WI38 (cell line): Measurements from ENCODE around the gene RTN4RL1.
"Not testable (repeated sequence)": the region's sequence is repeated elsewhere in the genome, so short reads cannot be mapped to it uniquely, and the experiment has no call there.

ENCODE experiments used
- H3K4me3 ChIP-seq: 2 replicates; pipeline ENCODE4 v1.5.1; 2011; ENCODE audit warnings: low read depth, mild to moderate bottlenecking, control low read depth, low read length
- TF ChIP-seq, protein P1 (sequence below): IDR thresholded peaks from 2 replicates; pipeline ENCODE4 v1.5.1; 2012; ENCODE audit warnings: low read depth, mild to moderate bottlenecking, control low read depth, low read length

The RTN4RL1 gene

DNA sequence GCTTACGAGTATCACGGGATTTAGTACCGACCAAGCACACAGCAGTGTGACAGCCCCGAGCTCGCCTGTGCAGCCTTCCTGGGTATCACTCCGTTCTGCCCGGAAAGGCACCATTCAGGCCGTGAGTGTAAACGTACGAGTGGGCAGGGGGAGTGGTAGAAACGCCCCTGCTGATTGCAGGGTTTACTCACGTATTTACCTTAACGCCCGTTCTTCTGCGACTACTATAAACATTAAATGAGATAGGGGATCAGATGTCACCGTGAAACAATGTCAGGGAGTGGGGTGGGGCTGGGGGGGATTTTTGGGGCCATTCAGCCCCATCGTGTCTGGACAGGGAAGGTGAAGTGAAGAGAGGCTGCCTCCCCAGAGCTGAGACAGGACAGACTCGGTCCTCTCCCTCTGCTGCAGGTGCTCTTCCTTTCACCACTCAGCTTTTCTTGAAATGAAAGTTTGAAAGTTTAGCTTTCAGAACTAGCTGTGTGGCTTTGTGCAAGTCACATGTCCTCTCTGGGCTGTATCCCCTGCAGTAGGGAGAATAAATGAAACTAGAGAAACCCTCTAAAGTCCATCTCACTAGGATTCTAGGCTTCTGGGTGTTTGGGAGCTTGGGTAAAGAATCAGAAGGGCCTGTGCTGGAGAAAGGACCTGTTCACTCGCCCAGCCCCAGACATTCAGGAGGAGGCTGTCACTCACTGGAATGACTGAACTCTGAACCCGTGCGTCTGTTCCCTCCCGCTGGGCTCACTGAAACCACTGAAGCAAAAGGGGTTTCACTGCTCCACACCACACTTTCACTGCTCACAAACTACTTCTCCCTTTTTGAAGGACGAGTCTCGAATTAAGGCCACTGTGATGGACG lies 128.7 kb downstream of the RTN4RL1 start:
- TF ChIP-seq, protein P1, sequence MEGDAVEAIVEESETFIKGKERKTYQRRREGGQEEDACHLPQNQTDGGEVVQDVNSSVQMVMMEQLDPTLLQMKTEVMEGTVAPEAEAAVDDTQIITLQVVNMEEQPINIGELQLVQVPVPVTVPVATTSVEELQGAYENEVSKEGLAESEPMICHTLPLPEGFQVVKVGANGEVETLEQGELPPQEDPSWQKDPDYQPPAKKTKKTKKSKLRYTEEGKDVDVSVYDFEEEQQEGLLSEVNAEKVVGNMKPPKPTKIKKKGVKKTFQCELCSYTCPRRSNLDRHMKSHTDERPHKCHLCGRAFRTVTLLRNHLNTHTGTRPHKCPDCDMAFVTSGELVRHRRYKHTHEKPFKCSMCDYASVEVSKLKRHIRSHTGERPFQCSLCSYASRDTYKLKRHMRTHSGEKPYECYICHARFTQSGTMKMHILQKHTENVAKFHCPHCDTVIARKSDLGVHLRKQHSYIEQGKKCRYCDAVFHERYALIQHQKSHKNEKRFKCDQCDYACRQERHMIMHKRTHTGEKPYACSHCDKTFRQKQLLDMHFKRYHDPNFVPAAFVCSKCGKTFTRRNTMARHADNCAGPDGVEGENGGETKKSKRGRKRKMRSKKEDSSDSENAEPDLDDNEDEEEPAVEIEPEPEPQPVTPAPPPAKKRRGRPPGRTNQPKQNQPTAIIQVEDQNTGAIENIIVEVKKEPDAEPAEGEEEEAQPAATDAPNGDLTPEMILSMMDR: no peak
- H3K4me3 ChIP-seq: no peak overlapping the region

DNA sequence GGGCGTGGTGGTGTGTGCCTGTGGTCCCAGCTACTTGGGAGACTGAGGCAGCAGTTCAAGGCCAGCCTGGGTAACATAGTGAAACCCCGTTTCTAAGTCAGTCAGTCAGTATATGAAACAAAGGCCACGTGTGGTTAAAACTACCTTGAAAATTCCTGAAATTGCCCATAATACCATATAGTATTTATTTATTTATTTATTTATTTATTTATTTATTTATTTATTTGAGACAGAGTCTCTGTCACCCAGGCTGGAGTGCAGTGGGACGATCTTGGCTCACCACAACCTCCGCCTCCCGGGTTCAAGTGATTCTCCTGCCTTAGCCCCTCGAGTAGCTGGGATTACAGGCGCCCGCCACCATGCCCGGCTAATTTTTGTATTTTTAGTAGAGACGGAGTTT lies 129.7 kb downstream of the RTN4RL1 start:
- H3K4me3 ChIP-seq: not testable (repeated sequence)

DNA sequence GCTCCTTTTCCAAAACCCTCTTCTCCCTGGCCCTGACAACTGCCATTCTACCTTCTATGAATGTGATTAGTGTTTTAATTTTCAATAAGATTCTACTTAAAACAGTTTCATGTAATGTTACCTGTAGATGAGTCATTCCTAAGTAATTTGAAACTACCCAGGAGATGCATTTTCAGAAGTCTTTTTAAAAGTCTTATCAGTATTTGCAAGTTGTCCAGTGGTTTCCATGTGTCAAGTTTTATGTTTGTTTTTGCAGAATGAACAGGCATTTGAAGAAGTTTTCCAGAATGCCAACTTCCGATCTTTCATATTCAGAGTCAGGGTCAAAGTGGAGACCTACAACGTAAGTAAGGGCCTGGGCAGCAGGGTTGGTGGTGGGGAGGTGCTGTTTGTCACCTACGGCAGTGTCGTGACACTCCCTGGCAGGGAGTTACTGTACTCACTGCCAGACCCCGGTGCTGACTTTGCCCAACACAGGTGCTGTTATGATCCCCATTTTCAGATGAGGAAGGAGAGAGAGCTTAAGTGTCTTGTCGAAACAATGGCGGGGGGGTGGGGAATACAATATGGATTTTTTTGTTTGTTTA lies 130.3 kb downstream of the RTN4RL1 start:
- TF ChIP-seq, protein P1: no peak
- H3K4me3 ChIP-seq: no peak overlapping the region

DNA sequence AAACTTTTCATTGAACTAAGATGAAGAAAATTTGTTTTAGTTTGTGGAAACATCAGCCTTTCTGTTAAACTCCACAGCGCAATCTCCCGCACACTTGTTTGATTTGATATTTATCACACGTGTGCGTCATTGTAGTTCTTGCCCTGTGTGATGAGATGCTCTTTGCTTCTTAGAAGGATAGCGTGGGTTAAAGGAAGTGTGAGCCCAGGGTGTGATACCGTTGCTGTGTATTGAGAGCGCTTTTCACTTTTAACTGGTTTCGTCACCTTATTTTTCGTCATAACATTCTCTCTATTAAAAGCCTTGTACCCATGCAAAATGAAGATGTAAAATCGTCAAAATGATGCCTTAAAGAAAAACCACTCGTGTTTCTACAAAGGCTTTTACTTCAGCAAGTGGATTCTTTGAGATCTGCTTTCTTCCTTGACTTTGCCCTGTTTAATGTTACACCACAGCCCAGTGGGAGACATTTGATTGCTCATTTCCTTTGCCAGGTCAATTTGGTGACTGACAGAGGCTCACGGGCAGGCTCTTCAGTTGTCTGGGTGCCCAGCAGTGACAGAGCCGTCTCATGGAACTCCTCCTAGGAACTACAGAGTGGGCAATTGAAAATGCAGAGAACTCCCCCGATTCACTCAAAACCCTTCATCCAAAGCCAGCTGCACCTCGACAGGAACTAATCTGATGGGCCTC lies 134.2 kb downstream of the RTN4RL1 start:
- TF ChIP-seq, protein P1: no peak

DNA sequence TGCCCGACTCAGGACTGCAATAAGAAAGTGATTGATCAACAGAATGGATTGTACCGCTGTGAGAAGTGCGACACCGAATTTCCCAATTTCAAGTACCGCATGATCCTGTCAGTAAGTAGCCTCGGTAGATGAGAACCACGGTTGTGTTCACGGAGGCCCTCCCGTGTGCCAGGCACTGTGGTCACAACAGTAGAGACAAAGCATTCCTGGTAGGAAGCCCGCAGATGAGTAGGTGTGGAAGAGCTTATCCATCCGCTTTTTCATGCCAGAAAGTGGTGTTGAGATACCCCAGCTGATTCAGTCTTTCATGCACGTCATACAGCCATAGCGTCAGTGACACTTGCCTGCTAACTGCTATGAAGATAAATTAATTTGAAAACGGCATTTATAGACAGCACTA lies 136.4 kb downstream of the RTN4RL1 start:
- H3K4me3 ChIP-seq: no peak overlapping the region
- TF ChIP-seq, protein P1: no peak

More for the DNA sequence above, 134.2 kb downstream of the RTN4RL1 start:
- no peak overlapping the region for H3K4me3 ChIP-seq
